Hepatocyte (in vitro differentiated cells): ENCODE measurements around the gene CAMKMT.

ENCODE experiments used
- CTCF ChIP-seq: fragments of 200-600 bp; sonication (generic); IDR thresholded peaks from 2 replicates; pipeline ENCODE4 v1.5.1; 2016; ENCODE audit warnings: antibody characterized with exemption, mild to moderate bottlenecking; ENCODE audit not compliant: poor library complexity
- EZH2 ChIP-seq: fragments of 200-600 bp; sonication (generic); IDR thresholded peaks from 2 replicates; pipeline ENCODE4 v1.6.1; 2016; ENCODE audit warnings: antibody characterized with exemption, mild to moderate bottlenecking, borderline replicate concordance

GRCh38 chr2:44747794-44748193, 386.0 kb downstream of the CAMKMT start:
- TF ChIP-seq CTCF: no peak
- no peak for TF ChIP-seq EZH2
